Central memory CD4-positive, alpha-beta T cell (primary cell): ENCODE data around the gene LMX1B.
A peak's percentile ranks its signal among the peaks of the same experiment; 100 is the strongest.
"Not testable (repeated sequence)": the region's sequence is repeated elsewhere in the genome, so short reads cannot be mapped to it uniquely, and the experiment has no call there.

ENCODE experiments used
- DNase-seq: peaks from one replicate; pipeline ENCODE4 v3.0.0; 2022

LMX1B gene

GRCh38 chr9:126722252-126722921 lies 108.7 kb downstream of the LMX1B start:
- DNase-seq: peak; percentile 83

- DNase-seq: peak; percentile 75
Observed at GRCh38 chr9:126722922-126723806, 109.4 kb downstream of the LMX1B start.

GRCh38 chr9:126723807-126724172 lies 110.1 kb downstream of the LMX1B start:
- DNase-seq: no peak

GRCh38 chr9:126724226-126724625 lies 110.5 kb downstream of the LMX1B start:
- DNase-seq: no peak

- not testable (repeated sequence) for DNase-seq
Observed at GRCh38 chr9:126725485-126725884, 111.8 kb downstream of the LMX1B start.

GRCh38 chr9:126728210-126728609 lies 114.5 kb downstream of the LMX1B start:
- not testable (repeated sequence) for DNase-seq

GRCh38 chr9:126730592-126730991 lies 116.9 kb downstream of the LMX1B start:
- not testable (repeated sequence) for DNase-seq

- DNase-seq: no peak
Observed at GRCh38 chr9:126733005-126733404, 119.3 kb downstream of the LMX1B start.

- DNase-seq: no peak
Observed at GRCh38 chr9:126734877-126735276, 121.1 kb downstream of the LMX1B start.

- no peak for DNase-seq
Observed at GRCh38 chr9:126735482-126735881, 121.8 kb downstream of the LMX1B start.

GRCh38 chr9:126738553-126738952 lies 124.8 kb downstream of the LMX1B start:
- no peak for DNase-seq

- DNase-seq: no peak
Observed at GRCh38 chr9:126743041-126743440, 129.3 kb downstream of the LMX1B start.

- DNase-seq: no peak
Observed at GRCh38 chr9:126745574-126746411, 132.1 kb downstream of the LMX1B start.
